Activated B cell treated with CpG ODN at 0.5 μM for 24 hours (primary cell): Measurements from ENCODE around the gene KRT77. TPM values are rescaled to one million over a fixed set of nuclear protein-coding genes. Genes with fewer than 3 reads are reported as not detected.

Experiments
- ATAC-seq: fragments of 200-7000 bp; cut with Tn5 transposase; one replicate; pipeline ENCODE4 v1.10.0; 2021; ENCODE audit warnings: low read depth, mild to moderate bottlenecking, moderate library complexity
- CTCF ChIA-PET: fragments of 350-600 bp; sonication (Branson Sonifier 250); formaldehyde crosslinking; loops from one replicate; lab custom pipeline; 2021; ENCODE audit warnings: antibody characterized with exemption; lab: Charles Lee
- POLR2A ChIA-PET: fragments of 350-600 bp; sonication (Branson Sonifier 250); formaldehyde crosslinking; loops from one replicate; lab custom pipeline; 2021; ENCODE audit warnings: antibody characterized with exemption; lab: Charles Lee
- DNase-seq: peaks from one replicate; pipeline ENCODE4 v3.0.0; 2022
- H3K27ac Mint-ChIP-seq: one replicate; pipeline ENCODE4 v1.8.0; 2020; ENCODE audit warnings: mixed read lengths
- H3K27me3 Mint-ChIP-seq: one replicate; pipeline ENCODE4 v1.8.0; 2021; ENCODE audit warnings: mixed read lengths
- H3K36me3 Mint-ChIP-seq: one replicate; pipeline ENCODE4 v1.8.0; 2021; ENCODE audit warnings: low read depth, mixed read lengths
- H3K4me1 Mint-ChIP-seq: one replicate; pipeline ENCODE4 v1.8.0; 2021; ENCODE audit warnings: mixed read lengths
- H3K4me3 Mint-ChIP-seq: one replicate; pipeline ENCODE4 v1.8.0; 2020; ENCODE audit warnings: mild to moderate bottlenecking, mixed read lengths
- H3K9me3 Mint-ChIP-seq: one replicate; pipeline ENCODE4 v1.8.0; 2020; ENCODE audit warnings: mixed read lengths
- CTCF ChIP-seq: fragments of 200-600 bp; IDR thresholded peaks from one replicate; pipeline ENCODE4 v1.8.0; 2022; ENCODE audit warnings: antibody characterized with exemption, mild to moderate bottlenecking
- intact Hi-C: fragments of 100-400 bp; cut with micrococcal nuclease; formaldehyde crosslinking; loops from one replicate; pipeline ENCODE4 v1.15.1; 2024
- total RNA-seq: library from RNA; stranded (reverse); gene quantifications from 2 replicates; pipeline ENCODE4 v1.2.3, GENCODE V29; 2022

The KRT77 gene
- total RNA-seq, 1 donor from 2014 or later = not detected

DNA sequence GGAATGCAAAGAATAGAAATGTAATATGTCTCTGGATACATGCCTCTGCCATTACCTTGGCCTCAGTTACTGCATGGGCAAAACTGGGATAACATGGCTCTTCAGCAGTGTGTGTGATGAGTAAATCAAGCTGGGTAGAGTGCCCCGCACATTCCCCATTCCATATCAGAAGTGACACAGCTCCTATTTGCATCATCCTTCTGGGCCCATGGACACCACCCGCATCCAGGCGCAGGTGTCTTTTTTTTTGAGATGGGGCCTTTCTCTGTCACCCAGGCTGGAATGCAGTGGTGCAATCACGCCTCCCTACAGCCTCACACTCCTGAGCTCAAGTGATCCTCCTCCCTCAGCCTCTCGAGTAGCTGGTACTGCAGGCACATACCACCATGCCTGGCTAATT is 42.2 kb upstream of the KRT77 start:
- TF ChIP-seq CTCF = no peak
- H3K36me3 Mint-ChIP-seq = no peaks in the 10 kb centered on the region
- no peaks in the 10 kb centered on the region for H3K9me3 Mint-ChIP-seq
- H3K4me3 Mint-ChIP-seq = no peak overlapping the region
- DNase-seq (no peak), ATAC-seq (no peak)
- H3K4me1 Mint-ChIP-seq = no peaks in the 10 kb centered on the region
- peaks cover 12% of the 10 kb centered on the region for H3K27me3 Mint-ChIP-seq
- POLR2A ChIA-PET = no interaction called here
- CTCF ChIA-PET = no interaction called here
- intact Hi-C loops = no loop called here
- no peak overlapping the region for H3K27ac Mint-ChIP-seq

DNA sequence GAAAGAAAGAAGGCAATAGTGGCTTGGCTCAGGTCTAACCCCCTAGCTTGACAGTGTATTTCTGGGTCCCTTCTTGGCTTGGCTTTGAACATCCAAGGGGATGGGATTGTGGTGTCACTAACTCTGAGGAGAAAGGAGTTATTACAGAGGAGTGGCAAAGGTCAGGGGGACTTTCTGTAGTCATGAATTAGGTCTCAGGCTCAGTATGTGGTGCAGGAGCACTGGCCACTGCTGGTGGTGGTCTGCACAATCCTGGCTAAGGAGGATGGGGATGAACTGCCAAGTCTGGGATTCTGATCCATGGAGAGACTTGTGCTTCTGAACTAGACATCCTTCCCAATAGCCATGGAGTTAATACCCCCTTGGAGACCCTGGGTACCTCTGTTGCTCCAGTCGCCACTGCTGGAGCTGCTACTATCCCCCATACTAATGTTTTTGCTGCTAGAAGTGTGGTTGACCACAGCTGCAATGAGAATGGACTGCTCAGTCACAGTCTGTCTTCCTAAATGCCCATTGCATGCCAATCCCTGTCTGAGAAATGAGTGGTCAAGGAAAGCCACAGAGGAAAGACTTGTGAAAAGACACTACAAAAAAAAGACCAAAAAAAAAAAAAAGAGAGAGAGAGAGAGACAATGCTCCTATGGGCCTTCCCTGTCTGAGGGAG is 41.3 kb upstream of the KRT77 start:
- H3K4me3 Mint-ChIP-seq = no peak overlapping the region
- POLR2A ChIA-PET = no interaction called here
- no peak overlapping the region for H3K27ac Mint-ChIP-seq
- ATAC-seq (no peak), DNase-seq (no peak)
- CTCF ChIA-PET = no interaction called here
- no peaks in the 10 kb centered on the region for H3K36me3 Mint-ChIP-seq
- H3K27me3 Mint-ChIP-seq = peaks cover 16% of the 10 kb centered on the region
- no peaks in the 10 kb centered on the region for H3K4me1 Mint-ChIP-seq
- TF ChIP-seq CTCF = no peak
- no peaks in the 10 kb centered on the region for H3K9me3 Mint-ChIP-seq
- intact Hi-C loops = no loop called here

DNA sequence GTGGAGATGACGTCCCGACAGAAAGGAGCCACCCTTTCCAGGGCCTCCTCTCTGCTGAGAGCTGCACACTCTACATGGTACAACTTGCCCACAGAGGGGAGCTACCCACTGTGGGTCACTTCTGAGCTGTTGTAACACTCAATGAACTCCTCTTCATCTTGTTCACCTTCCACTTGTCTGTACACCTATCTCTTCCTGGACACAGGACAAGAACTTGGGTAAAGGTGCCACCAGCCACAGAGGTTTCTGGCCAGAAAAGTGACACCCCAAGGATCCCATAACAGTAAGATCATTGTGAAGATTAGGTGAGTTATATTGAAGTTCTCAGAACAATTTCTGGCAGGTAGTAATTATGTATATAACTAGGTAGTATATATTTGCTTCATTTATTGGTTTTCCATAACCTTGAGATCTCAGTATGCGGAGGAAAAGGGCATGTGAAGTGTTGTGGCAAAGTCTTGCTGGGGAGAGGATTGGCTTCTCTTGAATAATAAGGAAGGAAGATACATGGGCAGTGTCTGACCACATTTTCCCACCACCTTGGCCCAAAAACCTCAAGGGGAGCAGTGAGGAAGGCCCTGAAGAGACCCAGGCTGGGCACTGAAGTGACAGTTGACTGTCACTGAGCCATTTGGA is 39.6 kb upstream of the KRT77 start:
- Mint-ChIP-seq H3K36me3 (no peaks in the 10 kb centered on the region), H3K27ac (no peak overlapping the region), H3K27me3 (peaks cover 20% of the 10 kb centered on the region), H3K9me3 (no peaks in the 10 kb centered on the region), H3K4me1 (no peaks in the 10 kb centered on the region), H3K4me3 (no peak overlapping the region)
- intact Hi-C loops = no loop called here
- no peak for ATAC-seq
- ChIA-PET POLR2A (no interaction called here), CTCF (no interaction called here)
- no peak for DNase-seq
- no peak for TF ChIP-seq CTCF

GRCh38 chr12:52742196-52742580 is 38.9 kb upstream of the KRT77 start:
- Mint-ChIP-seq H3K27ac (no peak overlapping the region), H3K4me3 (no peak overlapping the region), H3K9me3 (no peaks in the 10 kb centered on the region), H3K36me3 (no peaks in the 10 kb centered on the region), H3K4me1 (no peaks in the 10 kb centered on the region), H3K27me3 (peaks cover 18% of the 10 kb centered on the region)
- ChIA-PET CTCF (no interaction called here), POLR2A (no interaction called here)
- TF ChIP-seq CTCF = no peak
- intact Hi-C loops = no loop called here
- ATAC-seq = no peak
- DNase-seq = no peak

GRCh38 chr12:52741375-52742195 is 38.3 kb upstream of the KRT77 start:
- H3K27me3 Mint-ChIP-seq = peaks cover 18% of the 10 kb centered on the region
- H3K9me3 Mint-ChIP-seq = no peaks in the 10 kb centered on the region
- no peak for DNase-seq
- no peak overlapping the region for H3K4me3 Mint-ChIP-seq
- H3K36me3 Mint-ChIP-seq = no peaks in the 10 kb centered on the region
- no peak for ATAC-seq
- intact Hi-C loops = no loop called here
- ChIA-PET CTCF (no interaction called here), POLR2A (no interaction called here)
- H3K27ac Mint-ChIP-seq = no peak overlapping the region
- no peaks in the 10 kb centered on the region for H3K4me1 Mint-ChIP-seq
- no peak for TF ChIP-seq CTCF
